SK-N-SH (cell line): ENCODE results near the gene OSBPL2. TPM values are rescaled to one million over a fixed set of nuclear protein-coding genes. Genes with fewer than 3 reads are reported as not detected.

Source experiments
- CTCF ChIA-PET: fragments of 300-600, 350-600 bp; formaldehyde crosslinking; extraction: SDS; loops from one replicate; lab custom pipeline; 2021; lab: Yijun Ruan, JAX
- POLR2A ChIA-PET: fragments of 350-600 bp; sonication (Branson Sonifier 250); formaldehyde crosslinking; extraction: SDS; loops from one replicate; lab custom pipeline; 2020; ENCODE audit warnings: antibody characterized with exemption, inconsistent platforms; lab: Yijun Ruan, JAX
- DNase-seq: peaks from one replicate; pipeline ENCODE4 v3.0.0; 2012
- H2AFZ ChIP-seq: fragments of 200-600 bp; sonication (generic); 2 replicates; pipeline ENCODE4 v1.8.1; 2016; ENCODE audit warnings: antibody characterized with exemption, mild to moderate bottlenecking, low read depth
- H3F3A ChIP-seq: fragments of 200-600 bp; sonication (generic); replicated peaks from 2 replicates; pipeline ENCODE3; 2016; ENCODE audit warnings: antibody characterized with exemption, mild to moderate bottlenecking; ENCODE audit not compliant: insufficient read depth
- H3K27ac ChIP-seq, 2 experiments: fragments of 200-500 bp in 1 of 2; fragments of 200-600 bp in 1 of 2; sonication (Bioruptor generic) in 1 of 2; sonication (generic), shearing (Covaris generic) in 1 of 2; 2 replicates each; pipeline versions ENCODE4 v1.5.1 to v1.6.1; 2014 to 2016; ENCODE audit warnings: low read depth in 2 of 2, inconsistent platforms in 1 of 2, low read length in 1 of 2, mild to moderate bottlenecking in 1 of 2, mixed read lengths in 1 of 2
- H3K27me3 ChIP-seq: fragments of 200-600 bp; sonication (generic), shearing (Covaris generic); 2 replicates; pipeline ENCODE4 v1.6.1; 2016; ENCODE audit warnings: mixed run types; ENCODE audit not compliant: insufficient read depth
- H3K36me3 ChIP-seq, 2 experiments: fragments of 200-500 bp in 1 of 2; fragments of 200-600 bp in 1 of 2; sonication (Bioruptor generic) in 1 of 2; sonication (generic) in 1 of 2; replicated peaks in 1 of 2; 2 replicates each; pipeline versions ENCODE3 to v1.5.1; 2014 to 2016; ENCODE audit warnings: low read length in 1 of 2, mild to moderate bottlenecking in 1 of 2; ENCODE audit not compliant: insufficient read depth in 2 of 2, control insufficient read depth in 1 of 2
- H3K4me1 ChIP-seq, 2 experiments: fragments of 200-500 bp in 1 of 2; fragments of 200-600 bp in 1 of 2; sonication (Bioruptor generic) in 1 of 2; sonication (generic), shearing (Covaris generic) in 1 of 2; 2 replicates each; pipeline versions ENCODE4 v1.5.1 to v1.6.1; 2014 to 2016; ENCODE audit warnings: low read depth in 1 of 2, low read length in 1 of 2, mixed run types in 1 of 2; ENCODE audit not compliant: insufficient read depth in 2 of 2, control insufficient read depth in 1 of 2
- H3K4me2 ChIP-seq: fragments of 200-600 bp; sonication (generic), shearing (Covaris generic); 2 replicates; pipeline ENCODE4 v1.6.1; 2017; ENCODE audit warnings: mixed run types
- H3K4me3 ChIP-seq, 2 experiments: fragments of 200-500 bp in 1 of 2; fragments of 200-600 bp in 1 of 2; sonication (Bioruptor generic) in 1 of 2; sonication (generic), shearing (Covaris generic) in 1 of 2; 2 replicates each; pipeline versions ENCODE4 v1.5.1 to v1.8.1; 2014 to 2016; ENCODE audit warnings: low read depth in 2 of 2, inconsistent platforms in 1 of 2, low read length in 1 of 2, mild to moderate bottlenecking in 1 of 2, mixed read lengths in 1 of 2, moderate library complexity in 1 of 2
- H3K79me2 ChIP-seq: fragments of 200-600 bp; sonication (generic); 2 replicates; pipeline ENCODE4 v1.8.1; 2017; ENCODE audit warnings: mild to moderate bottlenecking; ENCODE audit not compliant: insufficient read depth
- H3K9ac ChIP-seq: fragments of 200-600 bp; sonication (generic); 2 replicates; pipeline ENCODE4 v1.6.1; 2017; ENCODE audit warnings: mixed run types
- H3K9me2 ChIP-seq: fragments of 200-600 bp; sonication (generic); 2 replicates; pipeline ENCODE4 v1.6.1; 2017; ENCODE audit warnings: mixed run types
- H3K9me3 ChIP-seq: fragments of 200-600 bp; sonication (generic); 2 replicates; pipeline ENCODE4 v1.6.1; 2017; ENCODE audit warnings: mixed run types, mild to moderate bottlenecking, moderate library complexity
- H4K20me1 ChIP-seq: fragments of 200-600 bp; sonication (generic); 2 replicates; pipeline ENCODE4 v1.6.1; 2017; ENCODE audit warnings: mild to moderate bottlenecking, mixed run types; ENCODE audit not compliant: insufficient read depth
- ELF1 ChIP-seq: IDR thresholded peaks from 2 replicates; pipeline ENCODE4 v1.4.0; 2012
- FOXM1 ChIP-seq: IDR thresholded peaks from 2 replicates; pipeline ENCODE4 v1.4.0; 2012; ENCODE audit warnings: low read depth, mild to moderate bottlenecking
- GABPA ChIP-seq: IDR thresholded peaks from 2 replicates; pipeline ENCODE4 v1.4.0; 2012; ENCODE audit warnings: low read depth, mild to moderate bottlenecking
- GATA2 ChIP-seq: sonication (generic); formaldehyde crosslinking; IDR thresholded peaks from 2 replicates; pipeline ENCODE4 v1.5.0; 2020; ENCODE audit warnings: mild to moderate bottlenecking, missing genetic modification reagents
- MAX ChIP-seq: IDR thresholded peaks from 2 replicates; pipeline ENCODE4 v1.4.0; 2012; ENCODE audit warnings: low read depth
- RCOR1 ChIP-seq: fragments of 150-350 bp; IDR thresholded peaks from 2 replicates; pipeline ENCODE4 v1.6.1; 2017; ENCODE audit warnings: antibody characterized with exemption, low read length
- REST ChIP-seq: IDR thresholded peaks from 2 replicates; pipeline ENCODE4 v1.6.1; 2012; ENCODE audit warnings: mild to moderate bottlenecking, low read depth, low read length, moderate library complexity
- SIN3A ChIP-seq: IDR thresholded peaks from 2 replicates; pipeline ENCODE4 v1.6.1; 2012; ENCODE audit warnings: low read depth, mild to moderate bottlenecking, low read length, moderate library complexity, borderline replicate concordance
- SMC3 ChIP-seq: IDR thresholded peaks from 2 replicates; pipeline ENCODE4 v1.6.1; 2012; ENCODE audit warnings: low read depth, low read length, improper control_type of control experiment
- TAF1 ChIP-seq: IDR thresholded peaks from 2 replicates; pipeline ENCODE4 v1.6.1; 2012; ENCODE audit warnings: low read depth, mild to moderate bottlenecking, low read length, moderate library complexity, borderline replicate concordance
- WGBS: methylation state at CpG from one replicate; pipeline ENCODE4 v1.1.6; 2017; ENCODE audit warnings: low lambda C conversion rate; 5-methylcytosine and 5-hydroxymethylcytosine counted together
- polyA plus RNA-seq, 3 experiments: library from polyadenylated mRNA; depleted of rRNA; stranded (reverse); fragments of >200 nt; gene quantifications; 2 replicates each; pipeline ENCODE4 v1.2.3, GENCODE V29; 2012
- TF ChIP-seq, protein P1 (sequence below): fragments of 150-350 bp; IDR thresholded peaks from 2 replicates; pipeline ENCODE4 v1.6.1; 2016; ENCODE audit warnings: mild to moderate bottlenecking, low read depth, low read length
- TF ChIP-seq, protein P2 (sequence below): fragments of 200-600 bp; sonication (generic); IDR thresholded peaks from 2 replicates; pipeline ENCODE4 v1.6.1; 2017; ENCODE audit warnings: antibody characterized with exemption, mild to moderate bottlenecking, moderate library complexity
- TF ChIP-seq, protein P3 (sequence below): IDR thresholded peaks from 2 replicates; pipeline ENCODE4 v1.4.0; 2012; ENCODE audit warnings: low read depth, borderline replicate concordance
- TF ChIP-seq, protein P4 (sequence below): IDR thresholded peaks from 2 replicates; pipeline ENCODE4 v1.4.0; 2012; ENCODE audit warnings: low read depth, borderline replicate concordance

The OSBPL2 gene
- polyA plus RNA-seq, 1 of the 3 experiments (the other 2 are of a cell fraction) = 17.7 TPM

DNA sequence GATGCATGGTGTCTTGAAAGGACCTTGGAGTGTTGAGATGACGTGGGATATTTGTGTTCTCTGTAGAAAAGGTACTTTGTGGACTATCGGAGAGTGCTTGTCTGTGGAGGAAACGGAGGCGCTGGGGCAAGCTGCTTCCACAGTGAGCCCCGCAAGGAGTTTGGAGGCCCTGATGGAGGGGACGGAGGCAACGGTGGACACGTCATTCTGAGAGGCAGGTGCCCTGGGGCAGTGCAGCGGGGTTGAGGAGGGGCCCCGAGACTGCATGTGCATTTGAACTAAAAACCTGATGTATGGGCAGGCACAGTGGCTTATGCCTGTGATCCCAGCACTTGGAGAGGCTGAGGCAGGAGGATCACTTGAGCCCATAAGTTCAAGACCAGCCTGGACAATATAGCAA is 42.6 kb upstream of the OSBPL2 start (continued):
- TF ChIP-seq, protein P1, sequence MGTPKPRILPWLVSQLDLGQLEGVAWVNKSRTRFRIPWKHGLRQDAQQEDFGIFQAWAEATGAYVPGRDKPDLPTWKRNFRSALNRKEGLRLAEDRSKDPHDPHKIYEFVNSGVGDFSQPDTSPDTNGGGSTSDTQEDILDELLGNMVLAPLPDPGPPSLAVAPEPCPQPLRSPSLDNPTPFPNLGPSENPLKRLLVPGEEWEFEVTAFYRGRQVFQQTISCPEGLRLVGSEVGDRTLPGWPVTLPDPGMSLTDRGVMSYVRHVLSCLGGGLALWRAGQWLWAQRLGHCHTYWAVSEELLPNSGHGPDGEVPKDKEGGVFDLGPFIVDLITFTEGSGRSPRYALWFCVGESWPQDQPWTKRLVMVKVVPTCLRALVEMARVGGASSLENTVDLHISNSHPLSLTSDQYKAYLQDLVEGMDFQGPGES = no peak

GRCh38 chr20:62196286-62196685 is 42.0 kb upstream of the OSBPL2 start:
- Histone ChIP-seq H2AFZ (no peak overlapping the region), H3K27me3 (no peaks in the 10 kb centered on the region), H3K36me3 (peaks cover 22 to 54% of the 10 kb centered on the region in 2 experiments), H3K9me3 (no peaks in the 10 kb centered on the region), H3K79me2 (peaks cover 11% of the 10 kb centered on the region; the same call in 1 of the 2 replicates), H3K4me3 (no peak overlapping the region), H3K27ac (no peak overlapping the region), H3K4me2 (no peak overlapping the region), H3K9ac (no peak overlapping the region), H3K9me2 (no peaks in the 10 kb centered on the region), H3K4me1 (no peaks in the 10 kb centered on the region), H3F3A (no peaks in the 10 kb centered on the region), H4K20me1 (0 out of 2 replicates have a peak, but pooled peaks cover 4% of the 10 kb centered on the region)
- POLR2A ChIA-PET = no interaction called here
- TF ChIP-seq SIN3A (no peak), ELF1 (no peak), GATA2 (CRISPR knock-in tag) (no peak), GABPA (no peak), TAF1 (no peak)
- TF ChIP-seq, protein P2, sequence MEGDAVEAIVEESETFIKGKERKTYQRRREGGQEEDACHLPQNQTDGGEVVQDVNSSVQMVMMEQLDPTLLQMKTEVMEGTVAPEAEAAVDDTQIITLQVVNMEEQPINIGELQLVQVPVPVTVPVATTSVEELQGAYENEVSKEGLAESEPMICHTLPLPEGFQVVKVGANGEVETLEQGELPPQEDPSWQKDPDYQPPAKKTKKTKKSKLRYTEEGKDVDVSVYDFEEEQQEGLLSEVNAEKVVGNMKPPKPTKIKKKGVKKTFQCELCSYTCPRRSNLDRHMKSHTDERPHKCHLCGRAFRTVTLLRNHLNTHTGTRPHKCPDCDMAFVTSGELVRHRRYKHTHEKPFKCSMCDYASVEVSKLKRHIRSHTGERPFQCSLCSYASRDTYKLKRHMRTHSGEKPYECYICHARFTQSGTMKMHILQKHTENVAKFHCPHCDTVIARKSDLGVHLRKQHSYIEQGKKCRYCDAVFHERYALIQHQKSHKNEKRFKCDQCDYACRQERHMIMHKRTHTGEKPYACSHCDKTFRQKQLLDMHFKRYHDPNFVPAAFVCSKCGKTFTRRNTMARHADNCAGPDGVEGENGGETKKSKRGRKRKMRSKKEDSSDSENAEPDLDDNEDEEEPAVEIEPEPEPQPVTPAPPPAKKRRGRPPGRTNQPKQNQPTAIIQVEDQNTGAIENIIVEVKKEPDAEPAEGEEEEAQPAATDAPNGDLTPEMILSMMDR = no peak
- TF ChIP-seq, protein P3, sequence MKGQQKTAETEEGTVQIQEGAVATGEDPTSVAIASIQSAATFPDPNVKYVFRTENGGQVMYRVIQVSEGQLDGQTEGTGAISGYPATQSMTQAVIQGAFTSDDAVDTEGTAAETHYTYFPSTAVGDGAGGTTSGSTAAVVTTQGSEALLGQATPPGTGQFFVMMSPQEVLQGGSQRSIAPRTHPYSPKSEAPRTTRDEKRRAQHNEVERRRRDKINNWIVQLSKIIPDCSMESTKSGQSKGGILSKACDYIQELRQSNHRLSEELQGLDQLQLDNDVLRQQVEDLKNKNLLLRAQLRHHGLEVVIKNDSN = no peak
- no peak for DNase-seq
- 95% methylated on average over 10 of the region's 10 CpGs for WGBS
- CTCF ChIA-PET = interaction anchor here (0.7 kb wide), 1 partner anchor 40 kb away, joined by 3 read pairs; no protein-coding TSS in a partner anchor

GRCh38 chr20:62197311-62197710 is 41.0 kb upstream of the OSBPL2 start:
- Histone ChIP-seq H3K27me3 (no peaks in the 10 kb centered on the region), H3K9ac (no peak overlapping the region), H3K27ac (no peak overlapping the region), H3K9me3 (no peaks in the 10 kb centered on the region), H2AFZ (no peak overlapping the region), H3K4me1 (no peaks in the 10 kb centered on the region), H3K4me2 (no peak overlapping the region), H3K4me3 (no peak overlapping the region), H3K79me2 (peaks cover 2% of the 10 kb centered on the region; the same call in 1 of the 2 replicates), H3F3A (no peaks in the 10 kb centered on the region), H3K36me3 (peaks cover 22 to 59% of the 10 kb centered on the region in 2 experiments), H4K20me1 (no peaks in the 10 kb centered on the region), H3K9me2 (no peaks in the 10 kb centered on the region)
- WGBS = 93% methylated on average over 9 of the region's 9 CpGs
- DNase-seq = no peak
- ChIA-PET CTCF (interaction anchor here (0.7 to 1.8 kb wide), 4 partner anchors 39 to 186 kb away, joined by 3 to 5 read pairs (median 3); no protein-coding TSS in a partner anchor), POLR2A (no interaction called here)
- TF ChIP-seq, protein P1 = no peak
- TF ChIP-seq FOXM1 (no peak), REST (no peak), MAX (no peak), SMC3 (no peak), RCOR1 (no peak)
- TF ChIP-seq, protein P4, sequence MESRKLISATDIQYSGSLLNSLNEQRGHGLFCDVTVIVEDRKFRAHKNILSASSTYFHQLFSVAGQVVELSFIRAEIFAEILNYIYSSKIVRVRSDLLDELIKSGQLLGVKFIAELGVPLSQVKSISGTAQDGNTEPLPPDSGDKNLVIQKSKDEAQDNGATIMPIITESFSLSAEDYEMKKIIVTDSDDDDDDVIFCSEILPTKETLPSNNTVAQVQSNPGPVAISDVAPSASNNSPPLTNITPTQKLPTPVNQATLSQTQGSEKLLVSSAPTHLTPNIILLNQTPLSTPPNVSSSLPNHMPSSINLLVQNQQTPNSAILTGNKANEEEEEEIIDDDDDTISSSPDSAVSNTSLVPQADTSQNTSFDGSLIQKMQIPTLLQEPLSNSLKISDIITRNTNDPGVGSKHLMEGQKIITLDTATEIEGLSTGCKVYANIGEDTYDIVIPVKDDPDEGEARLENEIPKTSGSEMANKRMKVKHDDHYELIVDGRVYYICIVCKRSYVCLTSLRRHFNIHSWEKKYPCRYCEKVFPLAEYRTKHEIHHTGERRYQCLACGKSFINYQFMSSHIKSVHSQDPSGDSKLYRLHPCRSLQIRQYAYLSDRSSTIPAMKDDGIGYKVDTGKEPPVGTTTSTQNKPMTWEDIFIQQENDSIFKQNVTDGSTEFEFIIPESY = no peak
